ENCODE results near the gene COQ8A.

- TF ChIP-seq, protein P1, sequence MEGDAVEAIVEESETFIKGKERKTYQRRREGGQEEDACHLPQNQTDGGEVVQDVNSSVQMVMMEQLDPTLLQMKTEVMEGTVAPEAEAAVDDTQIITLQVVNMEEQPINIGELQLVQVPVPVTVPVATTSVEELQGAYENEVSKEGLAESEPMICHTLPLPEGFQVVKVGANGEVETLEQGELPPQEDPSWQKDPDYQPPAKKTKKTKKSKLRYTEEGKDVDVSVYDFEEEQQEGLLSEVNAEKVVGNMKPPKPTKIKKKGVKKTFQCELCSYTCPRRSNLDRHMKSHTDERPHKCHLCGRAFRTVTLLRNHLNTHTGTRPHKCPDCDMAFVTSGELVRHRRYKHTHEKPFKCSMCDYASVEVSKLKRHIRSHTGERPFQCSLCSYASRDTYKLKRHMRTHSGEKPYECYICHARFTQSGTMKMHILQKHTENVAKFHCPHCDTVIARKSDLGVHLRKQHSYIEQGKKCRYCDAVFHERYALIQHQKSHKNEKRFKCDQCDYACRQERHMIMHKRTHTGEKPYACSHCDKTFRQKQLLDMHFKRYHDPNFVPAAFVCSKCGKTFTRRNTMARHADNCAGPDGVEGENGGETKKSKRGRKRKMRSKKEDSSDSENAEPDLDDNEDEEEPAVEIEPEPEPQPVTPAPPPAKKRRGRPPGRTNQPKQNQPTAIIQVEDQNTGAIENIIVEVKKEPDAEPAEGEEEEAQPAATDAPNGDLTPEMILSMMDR (IDR thresholded peaks at IDR 0.05), result no peak
- TF ChIP-seq POLR2AphosphoS5 (IDR thresholded peaks at IDR 0.05), result no peak
- TF ChIP-seq EP300 (IDR thresholded peaks at IDR 0.05), result no peak
These were observed 20.2 kb downstream of the COQ8A start for GRCh38 chr1:226960256-226960655.

All from gastroesophageal sphincter (tissue), 3 donors.